Stomach (tissue), 9 donors: ENCODE measurements around the gene CRACR2B. TPM values are rescaled to one million over a fixed set of nuclear protein-coding genes. Genes with fewer than 3 reads are reported as not detected.

Experiments used
- DNase-seq, 2 donors: peaks; one replicate each; pipeline versions ENCODE4 v3.0.0 to v3.0.0-alpha.2; 2013 to 2019
- H3K27ac ChIP-seq, 5 donors: fragments of 200-600 bp in 4 of 5; sonication (generic) in 4 of 5; one replicate each; pipeline ENCODE4 v1.5.1; 2013 to 2019; ENCODE audit warnings: mild to moderate bottlenecking in 1 of 5, moderate library complexity in 1 of 5
- H3K27me3 ChIP-seq, 3 donors: fragments of 200-600 bp; sonication (generic); one replicate each; pipeline ENCODE4 v1.5.1; 2017 to 2019; ENCODE audit warnings: mixed run types in 1 of 3
- H3K36me3 ChIP-seq, 4 donors: fragments of 200-600 bp; sonication (generic); 1 replicate in 3 of 4; 2 replicates in 1 of 4; pipeline ENCODE4 v1.5.1; 2016 to 2019
- H3K4me1 ChIP-seq, 4 donors: fragments of 200-600 bp; sonication (generic); one replicate each; pipeline ENCODE4 v1.5.1; 2016 to 2019
- H3K4me3 ChIP-seq, 4 donors: fragments of 200-600 bp; sonication (generic) in 3 of 4; one replicate each; pipeline ENCODE4 v1.5.1; 2016 to 2019; ENCODE audit warnings: mild to moderate bottlenecking in 1 of 4
- H3K9me3 ChIP-seq, 4 donors: fragments of 200-600 bp; sonication (generic); one replicate each; pipeline ENCODE4 v1.5.1; 2016 to 2019
- CTCF ChIP-seq, 7 experiments: fragments of 450-650 bp in 4 of 7; fragments of 200-600 bp in 3 of 7; sonication (generic) in 3 of 7; IDR thresholded peaks; one replicate each; pipeline ENCODE4 v1.5.1; 2016 to 2019; ENCODE audit warnings: antibody characterized with exemption in 7 of 7, control low read depth in 2 of 7, mild to moderate bottlenecking in 1 of 7
- EP300 ChIP-seq: sonication (generic); formaldehyde crosslinking; IDR thresholded peaks from one replicate; pipeline ENCODE4 v1.6.1; 2017; ENCODE audit warnings: antibody characterized with exemption
- POLR2A ChIP-seq, 4 donors: fragments of 450-650 bp; IDR thresholded peaks; one replicate each; pipeline ENCODE4 v1.6.1; 2016; ENCODE audit warnings: antibody characterized with exemption in 4 of 4, control low read depth in 2 of 4, mild to moderate bottlenecking in 1 of 4, moderate library complexity in 1 of 4
- POLR2AphosphoS5 ChIP-seq, 3 donors: sonication (generic); formaldehyde crosslinking; IDR thresholded peaks; one replicate each; pipeline ENCODE4 v1.6.1; 2016; ENCODE audit warnings: antibody characterized with exemption in 3 of 3
- WGBS, 5 donors: extraction: QIAGEN DNeasy Blood & Tissue Kit in 3 of 5; methylation state at CpG; one replicate each; pipeline versions ENCODE4 v1.1.5 to v1.1.7; 2013 to 2018; 5-methylcytosine and 5-hydroxymethylcytosine counted together
- intact Hi-C: fragments of 100-400 bp; cut with DNase I; formaldehyde crosslinking; loops from one replicate; pipeline ENCODE4 v1.15.1; 2023; ENCODE audit warnings: low total_unique reads
- polyA plus RNA-seq, 3 donors: library from polyadenylated mRNA; stranded (reverse); fragments of 200-250 nt; gene quantifications; one replicate each; pipeline ENCODE4 v1.2.3, GENCODE V29; 2013
- total RNA-seq, 5 donors: library from RNA; depleted of rRNA; stranded (reverse); fragments of >200 nt; gene quantifications; one replicate each; pipeline versions ENCODE4 v1.1.0 to v1.2.3, GENCODE V29; 2014 to 2016
- donor health status: healthy with polysubstance abuse.
- donor health status: Bipolar disorder and iron deficiency.
- donor health status: healthy.

The CRACR2B gene
- total and polyA plus RNA-seq, 8 donors, result 12.7 to 556 (median 126) TPM

GRCh38 chr11:811446-812245 is 16.1 kb upstream of the CRACR2B start:
- peak overlapping the region in 2 of 4 donors; percentile 83 to 98 for H3K4me3 ChIP-seq
- peak overlapping the region in 4 of 5 donors; percentile 7 to 98 (median 98) for H3K27ac ChIP-seq
- no peak for DNase-seq

GRCh38 chr11:812390-812789 is 15.3 kb upstream of the CRACR2B start:
- TF ChIP-seq CTCF (IDR thresholded peaks at IDR 0.05), result no peak
- no peak for TF ChIP-seq POLR2AphosphoS5 (IDR thresholded peaks at IDR 0.05)
- no peak for TF ChIP-seq POLR2A (IDR thresholded peaks at IDR 0.05)
- no peak for TF ChIP-seq EP300
- H3K4me1 ChIP-seq, result peaks cover 23 to 37% (median 35%) of the 10 kb centered on the region in 4 donors
- intact Hi-C loops, result no loop called here
- H3K27ac ChIP-seq, result peak overlapping the region in 2 of 5 donors; percentile 98
- peaks cover 23 to 48% (median 42%) of the 10 kb centered on the region in 4 donors for H3K36me3 ChIP-seq
- H3K9me3 ChIP-seq, result no peaks in the 10 kb centered on the region
- DNase-seq, result no peak
- H3K27me3 ChIP-seq, result no peaks in the 10 kb centered on the region
- no peak overlapping the region for H3K4me3 ChIP-seq
- WGBS, 5 donors, result 78 to 90% (median 85%) methylated on average over 3 of the region's 3 CpGs

More at GRCh38 chr11:811446-812245, 16.1 kb upstream of the CRACR2B start:
- H3K36me3 ChIP-seq, result peaks cover 23 to 48% (median 42%) of the 10 kb centered on the region in 4 donors
- H3K9me3 ChIP-seq, result no peaks in the 10 kb centered on the region
- intact Hi-C loops, result no loop called here
- peaks cover 23 to 40% (median 35%) of the 10 kb centered on the region in 4 donors for H3K4me1 ChIP-seq
- TF ChIP-seq POLR2A (IDR thresholded peaks at IDR 0.05) (no peak), POLR2AphosphoS5 (IDR thresholded peaks at IDR 0.05) (no peak), CTCF (IDR thresholded peaks at IDR 0.05) (no peak), EP300 (no peak)
- WGBS, 5 donors, result 41 to 55% (median 47%) methylated on average over 7 to 14 of the region's 14 CpGs
- H3K27me3 ChIP-seq, result no peaks in the 10 kb centered on the region

GRCh38 chr11:813072-813455 is 14.7 kb upstream of the CRACR2B start:
- TF ChIP-seq EP300 (no peak), CTCF (IDR thresholded peaks at IDR 0.05) (no peak), POLR2AphosphoS5 (IDR thresholded peaks at IDR 0.05) (no peak), POLR2A (IDR thresholded peaks at IDR 0.05) (no peak)
- 87 to 94% (median 90%) methylated on average over 6 of the region's 6 CpGs for WGBS, 5 donors
- intact Hi-C loops, result no loop called here

GRCh38 chr11:813456-814096 is 14.1 kb upstream of the CRACR2B start:
- DNase-seq, result no peak
- intact Hi-C loops, result no loop called here
- 74 to 90% (median 89%) methylated on average over 8 to 9 of the region's 9 CpGs for WGBS, 5 donors
- H3K9me3 ChIP-seq, result no peaks in the 10 kb centered on the region
- no peak for TF ChIP-seq POLR2A (IDR thresholded peaks at IDR 0.05)
- TF ChIP-seq POLR2AphosphoS5 (IDR thresholded peaks at IDR 0.05), result no peak
- no peak for TF ChIP-seq EP300
- TF ChIP-seq CTCF (IDR thresholded peaks at IDR 0.05), result no peak
- H3K27me3 ChIP-seq, result no peaks in the 10 kb centered on the region
- H3K36me3 ChIP-seq, result peaks cover 23 to 48% (median 42%) of the 10 kb centered on the region in 4 donors
- H3K4me3 ChIP-seq, result no peak overlapping the region
- H3K27ac ChIP-seq, result no peak overlapping the region
- peaks cover 21 to 33% (median 30%) of the 10 kb centered on the region in 4 donors for H3K4me1 ChIP-seq

More at GRCh38 chr11:813072-813455, 14.7 kb upstream of the CRACR2B start:
- H3K27ac ChIP-seq, result no peak overlapping the region
- H3K9me3 ChIP-seq, result no peaks in the 10 kb centered on the region
- H3K4me1 ChIP-seq, result peaks cover 23 to 34% (median 31%) of the 10 kb centered on the region in 4 donors
- no peak for DNase-seq
- no peaks in the 10 kb centered on the region for H3K27me3 ChIP-seq
- H3K36me3 ChIP-seq, result peaks cover 23 to 48% (median 42%) of the 10 kb centered on the region in 4 donors
- H3K4me3 ChIP-seq, result no peak overlapping the region
